Stimulated activated CD4-positive, alpha-beta T cell treated with anti-CD3 and anti-CD28 coated beads, Interleukin-12 subunit alpha, Interleukin-12 subunit beta, amount 100 ng/mL, for 4 hours (primary cell): ENCODE measurements around the gene SACS.
"Not testable (repeated sequence)": the region's sequence is repeated elsewhere in the genome, so short reads cannot be mapped to it uniquely, and the experiment has no call there.

Experiments
- DNase-seq: peaks from one replicate; pipeline ENCODE4 v3.0.0-alpha.2; 2020

Gene SACS

GRCh38 chr13:23455401-23456185, 22.1 kb upstream of the SACS start:
- no peak for DNase-seq

GRCh38 chr13:23453132-23453531, 19.6 kb upstream of the SACS start:
- DNase-seq = no peak

GRCh38 chr13:23450340-23451046, 17.0 kb upstream of the SACS start:
- no peak for DNase-seq

GRCh38 chr13:23449398-23450162, 16.1 kb upstream of the SACS start:
- DNase-seq = no peak

- DNase-seq = no peak
These were observed 14.4 kb upstream of the SACS start for GRCh38 chr13:23447927-23448326.

- DNase-seq = no peak
These were observed 12.3 kb upstream of the SACS start for GRCh38 chr13:23445794-23446193.

- no peak for DNase-seq
These were observed 10.4 kb upstream of the SACS start for GRCh38 chr13:23443878-23444277.

- DNase-seq = no peak
These were observed 9.6 kb upstream of the SACS start for GRCh38 chr13:23443110-23443509.

- no peak for DNase-seq
These were observed 7.5 kb upstream of the SACS start for GRCh38 chr13:23440821-23441618.

GRCh38 chr13:23440324-23440723, 6.8 kb upstream of the SACS start:
- not testable (repeated sequence) for DNase-seq

- no peak for DNase-seq
These were observed 4.4 kb upstream of the SACS start for GRCh38 chr13:23437916-23438315.

GRCh38 chr13:23436680-23437079, 3.2 kb upstream of the SACS start:
- no peak for DNase-seq

- DNase-seq = no peak
These were observed 989 bp upstream of the SACS start for GRCh38 chr13:23434491-23434890.

GRCh38 chr13:23432626-23433025, 876 bp downstream of the SACS start:
- DNase-seq = no peak

GRCh38 chr13:23430664-23431063, 2.8 kb downstream of the SACS start:
- DNase-seq = no peak

- DNase-seq = no peak
These were observed 5.5 kb downstream of the SACS start for GRCh38 chr13:23427881-23428528.

GRCh38 chr13:23427342-23427843, 6.1 kb downstream of the SACS start:
- DNase-seq = no peak

GRCh38 chr13:23421596-23421995, 11.9 kb downstream of the SACS start:
- DNase-seq = no peak

- DNase-seq = no peak
These were observed 14.5 kb downstream of the SACS start for GRCh38 chr13:23418776-23419683.

- DNase-seq = no peak
These were observed 18.8 kb downstream of the SACS start for GRCh38 chr13:23414682-23415081.

GRCh38 chr13:23411706-23412105, 21.8 kb downstream of the SACS start:
- no peak for DNase-seq
